NCI-H128 (cell line): Measurements from ENCODE around the gene ARHGAP21.

Experiments
- DNase-seq: peaks from one replicate; lab custom pipeline; 2025; ENCODE audit not compliant: unreplicated experiment; lab: John Stamatoyannopoulos, UW

Gene ARHGAP21

DNA sequence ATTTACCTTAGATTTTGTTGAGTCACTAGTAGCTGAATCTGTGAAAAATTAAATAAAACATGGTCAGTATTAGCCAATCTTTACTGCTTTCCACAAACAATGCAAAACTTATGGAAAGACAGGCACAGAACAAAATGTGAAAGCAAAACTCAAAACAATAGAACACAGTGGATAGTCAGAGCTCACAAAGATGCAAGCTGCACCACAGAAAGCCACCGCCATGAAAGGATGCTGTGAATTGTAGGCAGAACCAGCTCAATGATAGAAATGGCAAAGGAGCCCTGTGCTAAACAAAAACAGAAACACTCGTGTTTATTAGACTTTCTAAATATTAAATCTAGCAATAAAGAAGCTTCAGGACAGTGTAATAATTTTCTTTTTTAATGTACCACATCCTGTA is 134.4 kb downstream of the ARHGAP21 start:
- no peak for DNase-seq

DNA sequence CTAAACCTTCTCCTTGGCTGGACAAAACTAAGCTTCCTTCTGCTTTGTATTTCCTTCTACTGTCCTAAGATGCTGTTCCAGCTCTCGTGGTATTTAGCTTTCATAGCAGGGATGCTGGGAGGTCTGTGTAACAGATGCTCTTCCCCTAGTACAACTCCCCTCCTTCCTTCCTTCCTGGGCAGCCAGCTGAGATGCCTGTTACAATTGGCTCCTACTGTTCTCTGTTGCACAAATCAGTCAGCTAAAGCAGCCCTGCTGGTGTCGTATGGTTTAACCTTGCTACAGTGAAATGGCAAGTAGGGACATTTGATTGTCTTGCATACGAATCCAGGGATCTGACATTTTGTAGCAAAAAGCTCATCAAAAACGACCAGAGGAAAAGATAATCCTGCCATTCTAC is 143.8 kb downstream of the ARHGAP21 start:
- no peak for DNase-seq

DNA sequence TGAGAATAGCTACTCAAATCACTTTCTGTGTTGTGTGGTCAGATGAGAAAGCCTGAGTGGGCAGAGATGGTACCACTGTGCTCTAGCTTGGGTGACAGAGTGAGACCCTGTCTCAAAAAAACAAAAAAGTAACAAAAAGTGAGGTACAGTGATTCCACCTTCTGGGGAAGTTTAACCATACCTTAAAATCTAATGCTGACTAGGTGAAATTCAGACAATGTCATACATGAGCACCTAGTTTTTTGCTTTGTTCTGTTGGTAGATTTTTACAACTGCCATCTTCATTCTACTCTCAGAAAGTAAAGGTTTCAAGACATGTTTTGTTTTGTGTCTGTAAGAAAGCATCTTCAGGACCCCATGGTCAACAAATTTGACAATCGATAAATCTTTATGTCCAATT is 144.2 kb downstream of the ARHGAP21 start:
- no peak for DNase-seq

DNA sequence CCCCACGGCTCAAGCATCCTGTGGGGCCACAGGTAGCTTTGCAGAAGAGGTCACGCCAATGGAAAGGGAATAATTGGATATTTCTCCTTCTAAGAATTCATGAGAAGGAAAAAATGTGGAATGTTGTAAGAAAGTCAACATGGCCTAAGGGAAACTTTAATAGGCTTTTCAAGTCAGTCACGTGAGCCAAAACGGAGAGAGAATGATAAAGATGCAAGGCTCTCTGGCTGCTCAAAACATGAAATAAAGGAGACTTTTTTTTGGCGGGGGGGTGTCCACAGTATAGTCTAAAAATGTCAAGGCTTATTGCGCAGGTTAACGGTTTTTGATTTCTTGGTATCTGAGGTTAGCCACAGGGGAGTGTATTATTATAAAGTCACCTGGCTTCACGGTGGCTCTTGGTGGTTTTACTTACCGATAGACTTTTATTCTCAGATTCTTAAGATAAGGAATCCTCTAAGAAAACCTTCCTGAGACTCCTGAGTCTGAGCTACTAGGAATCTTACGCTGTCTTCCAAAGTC is 148.1 kb downstream of the ARHGAP21 start:
- no peak for DNase-seq

DNA sequence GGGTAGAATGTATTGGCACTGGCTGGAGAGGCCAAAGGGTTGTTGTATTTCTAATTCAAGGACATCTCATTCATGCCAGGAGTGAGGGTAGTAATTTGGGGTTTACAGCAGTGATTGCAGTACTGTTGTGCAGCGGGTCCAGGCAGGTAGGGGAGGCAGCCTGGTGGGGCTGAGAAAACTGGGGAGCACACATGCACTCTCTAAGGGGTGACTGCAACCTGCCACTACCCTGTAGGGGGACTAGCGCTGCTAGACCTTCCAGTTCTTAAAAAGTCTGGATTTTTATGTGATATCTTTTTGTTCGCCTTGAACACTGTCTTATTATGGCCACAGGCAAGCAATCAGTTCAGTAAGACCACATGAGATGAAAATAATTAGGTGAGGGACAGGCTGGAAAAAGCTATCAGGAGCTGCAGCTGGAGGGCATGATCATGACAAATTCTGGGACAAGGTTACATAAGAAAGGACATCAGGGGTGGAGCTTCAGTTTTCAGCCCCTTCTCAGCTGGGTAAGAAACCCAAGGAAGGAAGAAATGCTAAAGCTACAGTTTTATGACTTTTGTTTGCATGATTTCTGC is 149.0 kb downstream of the ARHGAP21 start:
- DNase-seq: no peak

DNA sequence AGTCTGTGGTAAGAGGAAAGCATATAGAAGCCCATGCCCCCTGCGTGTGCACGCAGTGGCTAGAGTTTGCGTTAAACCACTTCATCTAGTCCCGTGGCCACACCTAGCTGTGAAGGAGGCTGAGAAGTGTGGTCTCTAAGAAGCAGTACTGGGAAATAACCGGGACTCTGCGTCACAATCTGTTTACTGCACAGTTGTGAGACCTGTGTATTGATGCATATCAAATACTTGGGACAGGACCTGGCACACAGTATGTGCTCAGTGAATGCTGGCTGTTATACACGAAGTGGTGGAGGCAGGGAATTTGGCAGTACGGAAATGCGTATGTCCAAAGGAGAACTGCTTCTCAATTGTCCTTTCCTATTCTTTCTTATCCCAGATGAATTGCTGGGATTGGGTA is 149.5 kb downstream of the ARHGAP21 start:
- DNase-seq: no peak

DNA sequence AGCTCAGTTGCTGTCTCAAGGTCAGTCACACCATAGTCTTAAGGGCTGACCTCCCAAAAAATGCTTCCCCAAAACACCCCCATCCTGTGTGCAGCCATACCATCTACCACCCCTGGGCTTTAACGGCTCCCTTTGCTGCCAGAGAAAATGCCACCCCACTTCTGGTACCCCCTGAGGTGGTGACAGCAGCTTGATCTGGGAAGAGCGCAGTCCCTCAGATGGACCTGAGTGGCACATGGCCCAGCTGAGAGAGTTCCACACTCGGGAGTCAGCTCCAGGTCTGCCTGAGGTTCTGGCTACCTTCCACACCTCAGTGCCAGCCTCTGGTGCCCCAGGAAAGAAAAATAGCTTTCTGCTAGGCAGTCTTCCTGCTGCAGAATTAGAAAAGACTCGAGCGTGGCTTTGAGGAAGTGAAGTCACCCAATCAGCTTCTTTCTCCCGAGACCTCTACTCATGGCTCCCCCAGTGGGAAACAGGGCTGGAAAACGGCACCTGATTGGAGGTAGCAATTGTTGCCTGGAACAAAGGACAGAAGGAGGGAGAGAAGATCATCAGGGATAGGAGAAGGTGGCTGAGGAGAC is 151.7 kb downstream of the ARHGAP21 start:
- DNase-seq: no peak

DNA sequence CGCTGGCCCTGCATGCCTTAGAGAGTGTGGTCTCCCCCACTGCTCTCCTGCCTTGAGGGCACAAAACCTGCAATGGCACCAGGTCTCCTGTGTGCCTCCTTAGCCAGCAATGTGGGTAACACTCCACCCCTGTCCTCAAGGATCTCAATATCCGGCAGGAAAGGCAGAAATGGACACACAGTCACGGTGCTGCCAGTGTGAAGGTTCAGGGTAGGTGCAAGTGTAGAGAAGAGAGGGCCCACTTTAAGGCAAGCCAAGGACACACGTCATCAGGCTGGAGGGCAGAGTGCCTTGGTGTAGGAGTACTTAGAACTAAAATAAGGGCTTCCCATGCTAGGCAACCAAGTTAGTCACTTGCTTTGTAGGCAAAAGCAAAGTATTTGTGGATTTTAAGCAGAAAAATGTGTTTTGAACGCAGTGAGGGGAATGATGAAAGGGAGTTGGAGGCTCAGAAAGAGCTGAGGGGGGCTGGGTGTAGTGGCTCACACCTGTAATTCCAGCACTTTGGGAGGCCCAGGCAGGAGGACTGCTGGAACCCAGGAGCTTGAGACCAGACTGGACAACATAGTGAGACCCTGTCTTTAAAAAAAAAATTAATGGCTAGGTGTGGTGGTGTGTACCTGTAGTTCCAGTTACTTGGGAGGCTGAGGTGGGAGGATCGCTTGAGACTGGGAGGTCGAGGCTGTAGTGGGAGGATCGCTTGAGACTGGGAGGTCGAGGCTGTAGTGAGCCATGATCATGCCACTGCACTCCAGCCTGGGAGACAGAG is 152.8 kb downstream of the ARHGAP21 start:
- DNase-seq: no peak

DNA sequence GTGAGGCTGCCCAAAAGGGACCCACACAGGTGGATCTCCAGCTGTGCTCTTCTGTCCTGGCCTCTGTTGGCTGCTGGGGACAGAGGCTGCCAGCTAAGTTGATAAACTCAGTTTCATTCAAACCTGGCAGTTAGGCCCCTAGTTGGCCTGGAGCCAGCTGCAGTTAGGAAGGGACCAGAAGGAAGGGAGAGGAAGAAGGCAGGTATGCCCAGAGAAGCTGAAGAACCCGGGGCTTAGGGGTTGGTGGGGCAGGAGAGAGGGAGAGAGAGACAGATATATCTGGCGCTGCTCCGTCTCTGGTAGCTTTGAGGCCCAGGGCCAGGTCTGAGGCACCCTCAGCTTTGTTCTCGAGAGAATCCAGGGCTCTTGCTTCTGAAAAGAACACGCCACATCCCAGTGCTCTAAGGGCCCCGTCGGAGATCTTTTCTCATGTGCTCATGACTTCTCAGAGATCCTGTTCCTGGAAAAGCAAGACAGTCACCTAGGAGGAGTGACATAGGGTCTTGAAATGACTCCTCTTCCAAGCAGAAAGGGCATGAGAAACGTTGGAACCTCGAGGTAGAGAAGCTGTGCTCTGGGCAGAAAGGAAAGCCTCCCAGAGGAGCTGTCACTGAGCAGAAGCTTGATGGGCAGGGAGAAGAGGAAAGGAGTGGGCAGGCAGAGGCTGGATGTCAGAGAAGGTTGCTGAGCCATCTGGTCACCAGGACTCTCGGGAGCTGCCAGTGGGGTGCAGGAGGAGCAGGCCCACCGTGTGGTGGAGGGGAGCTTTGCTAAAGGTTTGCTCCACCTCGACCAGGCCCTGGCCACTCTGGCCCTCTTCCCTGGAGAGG is 153.6 kb downstream of the ARHGAP21 start:
- no peak for DNase-seq

DNA sequence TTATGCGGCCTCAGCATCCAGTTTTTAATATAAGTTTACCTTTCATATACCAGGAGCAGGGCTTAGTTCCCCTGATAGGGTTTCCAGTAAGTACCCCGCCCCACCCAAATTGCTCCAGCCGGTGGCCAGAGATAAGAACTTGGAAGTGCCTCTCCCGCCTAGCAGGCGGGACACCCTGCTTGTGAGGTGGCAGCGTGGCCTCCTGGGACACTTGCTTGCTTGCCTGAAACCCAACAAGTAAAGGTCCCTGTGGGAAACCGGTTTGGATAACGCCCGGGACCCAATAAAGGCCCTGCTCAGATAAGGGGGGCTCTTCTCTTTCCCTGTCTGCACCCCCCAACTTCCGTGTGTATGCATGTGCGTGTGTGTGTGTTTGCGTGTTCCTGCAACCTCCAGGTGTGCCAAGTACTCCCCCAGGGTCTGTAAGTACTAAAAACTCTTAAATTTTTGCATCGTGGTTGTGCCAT is 154.3 kb downstream of the ARHGAP21 start:
- DNase-seq: no peak

DNA sequence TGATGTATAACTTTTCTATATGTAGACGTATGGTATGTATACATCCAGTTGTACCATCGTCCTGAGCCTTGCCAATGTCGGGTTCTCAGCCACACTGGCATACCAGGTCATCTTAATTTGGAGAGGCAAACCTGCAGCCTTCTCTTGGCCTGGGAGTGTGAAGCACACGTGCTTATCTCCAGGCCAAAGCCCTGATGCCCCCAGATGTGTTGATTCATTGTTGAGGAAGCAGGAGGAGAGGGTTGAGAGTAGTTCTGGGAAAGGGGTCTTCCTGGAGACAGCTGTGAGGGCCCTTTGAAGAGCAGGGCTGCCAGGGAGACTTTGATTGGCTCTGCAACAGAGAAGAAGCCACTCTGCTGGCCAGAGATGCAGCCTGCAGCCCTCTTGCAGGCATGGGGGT is 155.6 kb downstream of the ARHGAP21 start:
- no peak for DNase-seq

DNA sequence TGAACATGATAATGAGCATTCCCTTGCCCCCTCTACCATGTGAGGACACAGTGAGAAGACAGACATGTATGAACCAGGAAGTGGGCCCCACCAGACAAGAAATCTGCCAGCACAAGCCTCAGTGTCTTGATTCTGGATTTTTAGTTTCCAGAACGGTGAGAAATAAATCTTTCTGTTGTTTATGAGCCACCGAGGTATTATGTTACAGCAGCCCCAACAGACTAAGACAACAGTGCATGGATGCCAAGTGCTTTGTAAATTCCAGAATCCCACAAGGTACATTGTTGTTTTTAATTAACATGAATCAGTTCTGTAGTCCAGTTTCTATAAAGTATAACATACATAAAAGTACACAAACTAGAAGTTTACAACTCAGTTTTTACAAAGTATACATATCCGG is 162.2 kb downstream of the ARHGAP21 start:
- DNase-seq: no peak

DNA sequence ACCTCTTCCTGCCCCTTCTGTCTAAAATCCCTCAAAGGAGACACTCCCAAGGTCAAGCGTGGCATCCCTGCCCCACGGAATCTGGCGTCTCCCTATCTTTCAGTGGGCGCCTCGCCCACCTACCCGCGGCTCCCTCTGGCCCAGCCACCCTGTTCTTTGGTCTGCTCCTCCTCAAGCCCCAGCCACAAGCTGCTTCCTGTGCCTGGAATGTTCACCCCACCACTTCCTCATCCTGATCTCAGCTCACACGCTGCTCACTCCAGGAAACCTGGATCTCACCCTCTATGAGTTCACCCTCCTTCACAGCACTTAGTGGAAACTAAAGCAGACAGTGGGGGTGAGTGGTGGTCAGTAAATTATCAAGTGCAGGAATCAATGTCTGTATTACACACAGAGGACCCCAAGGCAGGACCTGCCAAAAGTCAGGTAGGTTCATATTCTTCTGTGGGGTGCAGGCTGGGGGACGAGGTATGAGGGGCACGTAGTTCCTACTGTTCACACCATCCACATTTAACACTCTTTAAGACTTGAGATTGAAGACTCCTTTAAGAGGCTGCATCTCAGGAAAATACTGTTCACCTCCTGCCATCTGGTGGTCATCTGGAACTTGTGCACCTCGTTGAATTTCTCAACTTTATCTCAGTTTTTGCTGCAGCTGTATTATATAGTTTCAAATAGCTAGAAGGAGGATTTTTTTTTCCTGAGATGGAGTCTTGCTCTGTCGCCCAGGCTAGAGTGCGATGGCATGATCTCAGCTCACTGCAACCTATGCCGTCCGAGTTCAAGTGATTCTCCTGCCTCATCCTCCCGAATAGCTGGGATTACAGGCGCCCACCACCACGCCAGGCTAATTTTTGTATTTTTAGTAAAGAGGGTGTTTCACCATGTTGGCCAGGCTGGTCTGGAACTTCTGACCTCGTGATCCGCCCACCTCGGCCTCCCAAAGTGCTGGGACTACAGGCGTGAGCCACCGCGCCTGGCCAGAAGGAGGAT is 166.6 kb downstream of the ARHGAP21 start:
- no peak for DNase-seq

DNA sequence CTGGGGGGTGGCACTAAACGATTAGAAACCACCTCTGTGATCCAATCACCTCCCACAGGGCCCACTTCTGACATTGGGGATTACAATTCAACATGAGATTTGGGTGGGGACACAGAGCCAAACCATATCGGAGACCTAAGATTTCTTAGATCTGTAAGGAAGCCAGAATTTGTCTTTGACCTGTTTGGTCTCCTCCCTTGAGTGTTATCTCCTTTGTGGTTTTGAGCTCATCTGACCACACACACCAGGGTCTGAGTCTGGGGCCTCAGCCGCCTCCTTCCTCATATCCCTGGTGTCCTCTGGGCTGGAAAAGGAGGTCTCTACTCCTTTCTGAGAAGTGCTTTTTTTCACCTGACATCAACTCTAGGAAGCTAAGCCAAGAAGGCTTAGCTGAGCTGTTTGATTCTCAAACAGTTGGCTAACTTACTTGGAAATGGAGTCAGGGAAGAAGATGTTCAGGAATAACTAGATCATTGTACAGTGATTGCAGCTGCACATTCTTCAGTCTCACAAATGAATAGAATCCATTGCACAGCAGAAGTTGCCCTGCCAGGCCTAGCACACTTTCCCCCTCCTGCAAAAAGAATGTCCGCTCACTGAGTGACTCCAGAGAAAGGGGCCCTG is 167.4 kb downstream of the ARHGAP21 start:
- DNase-seq: no peak

DNA sequence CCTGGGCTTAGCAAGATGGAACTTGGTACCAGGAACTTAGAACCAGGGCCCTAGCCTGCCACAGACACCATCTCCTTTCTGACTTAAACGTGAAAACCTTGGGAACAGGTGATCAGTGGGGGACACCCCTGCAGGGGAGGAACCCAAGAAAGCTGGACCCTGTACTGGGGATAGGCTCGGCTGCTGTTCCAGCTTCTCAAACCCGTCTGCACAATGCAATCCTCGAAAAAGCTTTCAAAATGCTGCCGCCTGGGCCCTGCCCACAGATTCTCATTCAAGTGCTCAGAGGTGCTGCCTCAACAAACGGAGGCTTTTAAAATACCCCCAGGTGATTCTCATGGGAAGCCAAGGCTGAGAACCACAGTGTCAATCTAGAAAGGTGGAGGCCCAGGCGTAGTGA is 169.7 kb downstream of the ARHGAP21 start:
- DNase-seq: no peak

DNA sequence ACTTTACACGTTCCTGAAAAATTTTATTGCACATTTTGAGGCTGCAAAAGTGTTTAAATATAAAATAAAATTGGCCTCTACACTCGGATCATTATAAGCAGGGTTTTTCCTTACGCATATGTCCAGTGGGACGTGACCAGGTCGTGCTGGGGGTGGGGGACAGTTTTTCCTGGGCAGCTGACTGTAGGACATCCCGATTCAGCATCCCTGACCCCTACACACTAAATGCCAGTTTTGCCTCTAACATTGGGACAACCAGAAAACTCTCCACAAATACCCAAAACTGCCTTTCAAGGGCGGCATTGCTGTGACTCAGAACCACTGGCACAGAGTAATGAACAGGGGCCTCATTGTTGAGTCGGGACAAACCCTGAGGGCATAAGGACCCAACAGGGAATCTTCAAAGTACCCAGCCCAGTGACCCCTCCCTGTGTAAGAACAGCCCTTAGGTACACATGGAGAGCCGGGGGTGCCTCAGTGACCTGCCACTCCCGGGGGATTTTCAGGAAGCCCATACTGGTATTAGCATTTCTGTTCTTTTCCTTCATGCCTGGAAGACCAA is 170.6 kb downstream of the ARHGAP21 start:
- no peak for DNase-seq

DNA sequence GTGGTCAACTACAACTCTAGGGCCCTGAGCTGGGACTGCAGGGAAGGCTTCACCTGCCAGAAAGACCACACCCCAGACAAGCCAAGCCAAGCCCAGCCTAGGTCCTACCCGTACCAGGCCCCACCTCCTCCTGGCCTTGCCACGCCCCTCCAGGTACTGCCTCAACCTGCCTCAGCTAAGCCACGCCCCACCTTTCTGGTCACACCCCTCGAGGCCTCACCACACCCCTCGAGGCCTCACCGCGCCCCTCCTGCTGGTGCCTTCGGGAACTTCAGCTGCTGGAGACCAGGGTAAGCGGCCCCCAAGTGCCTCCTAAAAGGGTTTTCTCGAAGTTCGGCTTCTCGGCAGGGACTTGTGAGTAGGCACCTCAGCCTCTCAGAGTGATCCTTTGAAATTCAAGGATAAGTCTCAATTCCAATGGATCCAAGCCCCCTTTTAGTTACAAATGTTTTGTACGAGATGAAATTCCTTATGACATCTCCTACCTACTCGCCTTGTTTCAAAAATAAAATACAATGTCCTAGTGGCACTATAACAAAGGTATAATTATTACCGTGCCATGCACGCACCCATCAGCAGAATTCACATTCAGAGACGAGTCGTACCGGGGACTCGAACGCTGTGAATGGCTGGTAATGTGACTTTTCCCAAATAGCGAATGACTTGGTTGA is 171.2 kb downstream of the ARHGAP21 start:
- DNase-seq: no peak

DNA sequence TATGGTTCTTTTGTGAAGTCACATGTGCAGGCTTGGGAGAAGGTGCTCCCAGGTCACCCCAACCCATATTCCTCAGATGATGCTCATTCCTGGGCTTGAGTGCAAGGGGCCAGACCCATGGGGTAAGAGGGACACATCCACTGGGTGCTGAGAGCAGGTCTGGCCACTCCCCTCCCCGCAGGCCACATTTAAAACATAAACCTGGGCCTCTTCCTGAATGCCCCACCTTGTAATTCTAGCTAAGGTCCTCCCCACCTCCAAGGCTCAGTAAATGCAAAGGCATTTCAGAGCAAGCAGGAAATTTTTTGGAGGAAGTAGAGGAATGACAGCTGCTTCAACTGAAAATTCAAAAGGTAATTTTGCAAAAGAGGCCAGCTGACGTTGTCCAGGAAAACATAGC is 172.5 kb downstream of the ARHGAP21 start:
- no peak for DNase-seq

DNA sequence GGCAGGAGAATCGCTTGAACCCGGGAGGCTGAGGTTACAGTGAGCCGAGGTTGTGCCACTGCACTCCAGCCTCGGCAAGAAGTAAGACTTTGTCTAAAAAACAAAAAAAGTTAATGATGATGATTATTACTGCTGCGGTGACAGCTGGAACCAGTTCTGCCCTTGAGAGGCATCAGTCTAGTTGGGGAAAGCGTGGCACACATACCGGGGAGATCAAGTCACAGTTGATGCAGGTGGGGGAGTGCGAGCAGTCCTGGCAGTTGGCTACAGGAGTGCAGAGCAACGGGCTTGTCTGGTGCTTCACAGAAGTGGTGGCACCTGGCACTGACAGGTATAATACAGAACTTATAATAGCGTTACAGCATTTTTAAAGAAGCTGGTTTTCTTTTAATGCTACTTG is 173.0 kb downstream of the ARHGAP21 start:
- DNase-seq: no peak
